Measurements from ENCODE around the gene BMAL2.

BMAL2 gene

GRCh38 chr12:27324530-27324929, 8.1 kb upstream of the BMAL2 start:
- DNase-seq (ENCODE audit: insufficient read length, low spot score), result no peak
- no peak for TF ChIP-seq CTCF (IDR thresholded peaks at IDR 0.05; ENCODE audit: insufficient read depth, missing control alignments)
- no peak for FAIRE-seq

DNA sequence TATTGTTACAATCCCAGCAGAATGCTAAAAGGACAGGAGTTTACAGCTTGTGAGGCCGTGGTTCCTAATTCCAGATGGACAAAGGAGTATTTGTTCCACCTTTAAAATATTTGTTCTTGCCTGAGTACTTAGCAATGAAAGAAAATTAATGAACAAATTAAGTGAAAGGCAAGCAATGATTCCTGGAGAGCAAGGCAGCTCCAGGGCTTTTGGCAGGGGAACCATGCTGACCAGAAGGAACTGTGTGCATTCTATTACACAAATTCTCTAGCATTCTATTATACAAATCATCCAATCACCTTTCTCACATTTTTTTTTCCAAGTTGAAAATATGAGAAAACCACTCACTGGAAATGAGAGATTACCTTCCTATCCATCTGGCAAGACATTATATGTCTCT, 1.8 kb upstream of the BMAL2 start:
- DNase-seq (ENCODE audit: insufficient read length, low spot score) (no peak), FAIRE-seq (no peak)
- no peak for TF ChIP-seq CTCF (IDR thresholded peaks at IDR 0.05; ENCODE audit: insufficient read depth, missing control alignments)

- no peak for TF ChIP-seq CTCF (IDR thresholded peaks at IDR 0.05; ENCODE audit: insufficient read depth, missing control alignments)
- DNase-seq (ENCODE audit: insufficient read length, low spot score) (no peak), FAIRE-seq (no peak)
Measured at GRCh38 chr12:27331291-27331926, 1.2 kb upstream of the BMAL2 start.

DNA sequence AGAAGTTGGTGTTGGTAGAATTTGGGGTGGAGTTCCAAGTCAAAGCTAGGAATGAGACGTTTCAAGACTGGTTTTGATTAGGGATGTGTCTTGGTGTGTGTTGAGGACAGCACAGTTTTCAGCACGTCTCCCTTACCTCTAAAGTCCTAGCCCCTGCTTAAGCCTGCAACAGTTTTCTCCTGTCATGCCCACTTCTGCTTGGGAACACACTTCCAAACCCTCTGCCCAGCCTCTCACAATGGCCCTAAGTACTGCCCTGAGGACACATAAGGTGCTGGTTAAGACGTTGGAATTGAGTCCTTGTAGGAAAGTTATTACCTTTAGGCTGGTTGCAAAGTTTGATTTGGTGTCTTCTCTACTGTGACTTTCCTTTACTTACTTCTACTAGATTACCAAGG, 710 bp upstream of the BMAL2 start:
- no peak for TF ChIP-seq CTCF (IDR thresholded peaks at IDR 0.05; ENCODE audit: insufficient read depth, missing control alignments)
- FAIRE-seq (no peak), DNase-seq (ENCODE audit: insufficient read length, low spot score) (no peak)

- no peak for DNase-seq (ENCODE audit: insufficient read length, low spot score)
- TF ChIP-seq CTCF (IDR thresholded peaks at IDR 0.05; ENCODE audit: insufficient read depth, missing control alignments), result no peak
- FAIRE-seq, result no peak
Measured at GRCh38 chr12:27332407-27332713, 276 bp upstream of the BMAL2 start.

GRCh38 chr12:27333403-27334009, 870 bp downstream of the BMAL2 start:
- FAIRE-seq (no peak), DNase-seq (ENCODE audit: insufficient read length, low spot score) (no peak)
- no peak for TF ChIP-seq CTCF (IDR thresholded peaks at IDR 0.05; ENCODE audit: insufficient read depth, missing control alignments)

DNA sequence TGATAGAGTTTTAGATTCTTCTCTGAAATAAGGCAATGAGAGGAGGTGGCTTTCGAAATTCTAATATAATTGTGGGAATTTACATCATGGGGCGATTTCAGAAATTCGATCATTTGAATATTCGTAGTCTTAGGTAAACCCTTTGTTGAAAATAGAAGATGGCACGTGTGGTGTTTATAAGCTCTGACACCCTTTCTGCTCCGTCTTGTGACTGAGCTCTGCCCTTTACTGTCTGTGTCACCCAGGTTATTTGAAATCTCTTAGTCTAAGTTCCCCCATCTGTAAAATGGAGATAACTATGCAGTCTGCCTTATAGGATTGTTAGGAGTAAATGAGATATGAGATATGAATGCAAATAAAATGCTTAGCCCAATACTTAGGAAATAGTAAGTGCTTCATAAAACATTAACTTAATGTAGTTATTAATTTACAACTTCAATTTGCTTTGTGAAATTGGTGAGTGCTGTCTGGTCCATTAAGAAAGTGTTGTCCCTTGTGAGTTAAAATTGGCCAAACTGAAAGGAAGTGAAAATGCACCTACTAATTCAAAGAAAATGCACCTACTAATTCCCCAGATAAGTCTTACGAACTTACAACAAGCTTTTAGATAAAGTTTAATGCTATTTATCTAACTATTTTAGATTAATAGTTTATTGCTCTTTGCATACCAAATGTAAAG, 1.5 kb downstream of the BMAL2 start:
- DNase-seq (ENCODE audit: insufficient read length, low spot score) (no peak), FAIRE-seq (no peak)
- TF ChIP-seq CTCF (IDR thresholded peaks at IDR 0.05; ENCODE audit: insufficient read depth, missing control alignments), result no peak

Data from D721Med (cell line).